ACHN (cell line): ENCODE data around the gene OSTF1.
A peak's percentile ranks its signal among the peaks of the same experiment; 100 is the strongest.

Experiments
- DNase-seq: peaks from one replicate; pipeline ENCODE4 v3.0.0-alpha.2; 2015
- in situ Hi-C: cut with HindIII; loops from 2 replicates; pipeline ENCODE4 v1.10.0; 2017; ENCODE audit warnings: low sequenced_read_pairs, low pct_ligation_motif_present, low pct_unique_long_range_greater_than_20kb

Gene OSTF1

GRCh38 chr9:75083188-75083970 is 4.9 kb upstream of the OSTF1 start:
- DNase-seq: no peak

GRCh38 chr9:75084081-75084672 is 4.1 kb upstream of the OSTF1 start:
- in situ Hi-C loops: no loop called here

More at GRCh38 chr9:75083188-75083970, 4.9 kb upstream of the OSTF1 start:
- in situ Hi-C loops: no loop called here

DNA sequence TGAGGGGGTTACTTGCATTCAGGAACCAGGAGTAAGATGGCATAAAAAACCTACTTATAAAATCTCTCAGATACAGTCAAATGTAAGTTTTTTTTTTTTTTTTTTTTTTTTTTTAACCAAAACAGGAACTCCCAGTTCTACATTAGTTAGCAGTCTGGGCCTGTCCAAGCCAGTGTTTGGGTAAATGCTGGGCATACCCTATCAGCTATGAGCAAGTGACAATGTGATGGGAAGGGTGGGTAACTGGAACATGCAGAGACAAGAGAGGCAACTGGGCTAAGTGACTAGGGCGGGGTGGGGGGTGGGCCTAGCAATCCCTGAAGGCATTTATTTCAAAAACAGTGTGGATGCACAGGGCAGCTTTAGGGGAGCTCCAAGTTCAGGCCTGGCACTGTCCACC is 2.7 kb upstream of the OSTF1 start:
- in situ Hi-C loops: no loop called here
- no peak for DNase-seq

More at GRCh38 chr9:75084081-75084672, 4.1 kb upstream of the OSTF1 start:
- no peak for DNase-seq

DNA sequence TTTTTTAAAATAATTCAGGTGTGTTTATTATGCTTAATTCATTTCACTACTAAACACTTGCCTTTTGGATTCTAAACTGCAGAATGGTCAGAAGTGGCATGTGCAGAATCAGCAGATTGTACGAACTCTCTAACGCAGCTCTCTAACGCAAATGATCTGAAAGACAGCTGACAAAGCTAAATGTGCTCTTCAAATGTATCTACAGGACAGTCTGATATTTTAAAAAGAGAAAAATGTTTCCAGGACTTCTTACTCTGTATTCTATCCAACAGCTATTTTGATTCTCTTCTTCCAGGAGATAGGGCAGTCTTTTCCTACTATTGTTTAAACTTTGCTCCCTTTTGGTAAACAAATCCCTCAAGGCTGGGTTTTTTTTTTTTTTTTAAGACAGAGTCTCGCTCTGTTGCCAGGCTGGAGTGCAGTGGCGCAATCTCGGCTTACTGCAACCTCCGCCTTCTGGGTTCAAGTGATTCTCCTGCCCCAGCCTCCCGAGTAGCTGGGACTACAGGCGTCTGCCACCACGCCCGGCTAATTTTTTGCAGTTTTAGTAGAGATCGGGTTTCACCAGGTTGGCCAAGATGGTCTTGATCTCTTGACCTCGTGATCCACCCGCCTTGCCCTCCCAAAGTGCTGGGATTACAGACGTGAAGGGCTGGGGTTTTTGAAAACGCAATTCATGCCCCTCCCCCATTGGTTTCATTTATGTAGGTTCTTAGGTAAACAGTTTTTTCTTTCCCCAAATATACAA is 1.6 kb upstream of the OSTF1 start:
- no peak for DNase-seq
- in situ Hi-C loops: no loop called here

GRCh38 chr9:75087289-75087823 is 958 bp upstream of the OSTF1 start:
- in situ Hi-C loops: no loop called here
- DNase-seq: peak; percentile 45

- peak; percentile 36 for DNase-seq
- in situ Hi-C loops: no loop called here
Observed at GRCh38 chr9:75088646-75089372, 495 bp downstream of the OSTF1 start.

DNA sequence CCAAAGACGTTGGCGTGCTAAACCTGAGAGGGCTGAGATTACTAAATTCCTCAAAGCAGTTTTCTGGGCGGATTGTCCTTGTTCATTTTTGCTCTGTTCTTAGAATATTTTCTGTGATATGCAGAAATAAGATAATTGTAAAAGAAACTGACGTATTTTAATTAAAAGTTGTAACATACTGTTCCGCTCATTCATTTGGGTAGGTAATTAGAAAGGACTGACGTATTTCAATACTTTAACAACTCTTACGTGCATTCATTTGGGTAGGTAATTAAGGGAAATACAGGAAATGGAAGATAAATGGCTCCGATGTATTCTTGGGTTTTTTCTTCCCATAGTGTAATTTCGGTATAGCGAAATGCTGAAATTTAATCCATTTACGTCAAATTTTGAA is 1.1 kb downstream of the OSTF1 start:
- in situ Hi-C loops: no loop called here
- no peak for DNase-seq

- DNase-seq: no peak
- in situ Hi-C loops: no loop called here
Observed at GRCh38 chr9:75090579-75090978, 2.3 kb downstream of the OSTF1 start.

DNA sequence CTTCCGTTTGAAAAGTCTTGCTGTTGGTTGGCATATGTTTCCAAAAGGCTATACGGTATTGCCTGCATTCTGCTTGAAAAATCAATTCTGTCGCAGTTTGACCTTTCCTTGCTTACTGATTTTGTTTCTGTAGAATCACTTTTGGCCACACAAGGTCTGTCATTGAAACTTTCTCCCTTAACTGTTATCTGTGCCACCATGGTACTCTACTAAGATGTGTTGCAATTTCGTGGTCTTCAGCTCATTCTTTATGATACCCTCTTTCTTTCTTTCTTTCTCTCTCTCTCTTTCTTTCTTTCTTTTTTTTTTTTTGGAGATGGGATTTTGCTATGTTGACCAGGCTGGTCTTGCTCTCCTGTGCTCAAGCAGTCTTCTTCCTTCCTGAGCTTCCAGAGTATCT is 4.5 kb downstream of the OSTF1 start:
- in situ Hi-C loops: no loop called here
- no peak for DNase-seq

DNA sequence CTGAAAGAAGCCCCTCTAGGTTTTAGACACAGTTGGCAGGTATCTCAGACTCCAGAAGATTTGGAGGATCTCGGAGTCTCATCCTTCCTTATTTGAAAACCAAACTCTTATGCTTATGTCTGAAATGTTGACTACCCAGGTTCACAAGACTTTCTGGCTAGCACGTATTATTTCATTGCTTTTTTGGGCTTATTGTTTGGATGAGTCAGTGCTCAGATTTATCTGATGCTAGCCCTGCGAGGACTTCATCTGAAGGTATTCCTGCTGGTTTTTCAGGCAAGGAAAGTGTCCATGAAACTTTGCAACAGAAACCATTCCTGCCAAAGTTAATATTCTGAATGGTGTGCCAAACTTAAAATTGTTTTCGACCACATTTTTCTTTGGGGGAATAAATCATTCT is 8.5 kb downstream of the OSTF1 start:
- in situ Hi-C loops: no loop called here
- no peak for DNase-seq

DNA sequence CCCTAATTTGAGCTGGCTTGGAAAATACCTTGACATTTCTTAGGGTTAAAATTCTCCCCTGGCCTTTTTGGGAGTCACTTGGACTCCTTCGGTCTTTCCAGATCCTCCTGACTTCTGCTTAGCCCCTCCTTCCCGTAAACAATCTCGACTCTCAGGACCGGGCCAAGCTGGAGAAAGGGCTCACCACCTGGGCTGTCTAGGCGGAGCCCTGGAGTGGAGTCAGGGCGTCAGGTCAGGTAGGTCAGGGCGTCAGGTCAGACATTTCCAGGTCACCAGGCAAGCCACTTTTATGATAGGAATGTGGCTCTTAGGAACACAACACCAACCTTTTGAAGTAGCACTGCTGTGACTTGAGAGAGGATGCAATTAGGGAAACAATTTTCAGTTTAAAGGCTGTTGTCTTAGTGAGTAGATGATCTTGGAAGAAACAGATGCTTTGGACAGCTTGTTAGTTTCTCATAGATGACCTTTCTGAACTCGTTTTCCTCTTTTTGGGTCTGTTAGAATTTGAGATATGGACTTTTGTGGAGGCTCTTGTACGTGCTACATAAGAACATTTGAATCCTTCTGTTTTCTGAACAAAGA is 12.8 kb downstream of the OSTF1 start:
- DNase-seq: no peak
- in situ Hi-C loops: no loop called here

DNA sequence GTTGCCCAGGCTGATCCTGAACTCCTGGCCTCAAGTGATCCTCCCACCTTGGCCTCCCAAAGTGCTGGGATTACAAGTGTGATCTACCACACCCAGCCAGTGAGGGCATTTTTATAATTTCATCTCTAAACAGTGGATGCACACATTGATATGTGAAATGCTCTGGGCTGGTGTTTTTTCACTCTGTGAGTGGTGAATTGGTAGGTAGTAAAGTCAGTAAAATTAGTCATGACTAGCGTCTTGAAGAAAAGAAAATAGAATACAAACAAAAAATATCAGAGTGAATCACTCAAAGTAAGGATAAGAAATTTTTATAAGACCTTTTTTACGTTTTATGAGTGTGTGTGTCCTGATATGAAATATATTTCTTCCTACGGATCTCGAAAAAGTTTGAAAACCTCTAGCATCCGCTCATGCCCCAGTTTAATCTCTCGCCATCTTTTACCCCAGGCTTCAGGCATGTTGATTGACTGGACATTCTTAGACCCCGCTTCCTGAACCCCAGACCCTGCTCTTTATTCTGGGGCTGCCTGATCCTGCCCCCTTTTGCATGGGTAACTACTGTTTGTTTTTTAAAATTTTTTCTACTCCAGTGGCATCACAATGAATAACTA is 14.0 kb downstream of the OSTF1 start:
- in situ Hi-C loops: no loop called here
- no peak for DNase-seq

- no peak for DNase-seq
Observed at GRCh38 chr9:75104607-75105006, 16.3 kb downstream of the OSTF1 start.

DNA sequence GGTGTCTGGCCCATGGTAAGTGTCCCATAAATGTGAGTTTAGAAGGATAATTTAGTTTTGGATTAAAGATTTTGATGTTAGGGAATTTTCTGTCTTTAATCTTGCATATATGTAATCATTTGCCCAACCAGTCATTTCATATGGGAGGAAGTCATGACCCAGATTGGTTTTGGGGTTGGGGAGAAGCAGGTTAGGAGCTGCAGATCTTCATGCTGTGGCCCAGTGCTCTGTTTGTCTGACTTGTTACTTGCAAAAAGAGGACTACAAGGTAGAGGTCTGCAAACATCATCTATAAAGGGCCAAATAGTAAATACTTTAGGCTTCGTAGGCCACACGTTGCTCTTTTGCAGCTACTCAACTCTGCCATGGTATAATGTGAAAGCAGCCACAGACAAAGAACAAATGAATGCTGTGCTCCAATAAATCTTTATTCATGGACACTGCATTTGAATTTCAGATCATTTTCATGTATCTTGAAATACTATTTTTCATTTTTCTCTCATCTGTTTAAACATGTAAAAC is 16.8 kb downstream of the OSTF1 start:
- DNase-seq: no peak
- in situ Hi-C loops: no loop called here

More at GRCh38 chr9:75104607-75105006, 16.3 kb downstream of the OSTF1 start:
- in situ Hi-C loops: no loop called here

GRCh38 chr9:75105841-75106240 is 17.5 kb downstream of the OSTF1 start:
- DNase-seq: no peak
- in situ Hi-C loops: no loop called here

- no peak for DNase-seq
- in situ Hi-C loops: no loop called here
Observed at GRCh38 chr9:75106857-75107256, 18.5 kb downstream of the OSTF1 start.

GRCh38 chr9:75108571-75108970 is 20.3 kb downstream of the OSTF1 start:
- in situ Hi-C loops: no loop called here
- DNase-seq: no peak
